IPS-NIHi11 (cell line): Measurements from ENCODE around the gene PEPD.

ENCODE experiments used
- DNase-seq: peaks from one replicate; pipeline ENCODE4 v3.0.0; 2012; ENCODE audit warnings: mixed read lengths, low spot score

Gene PEPD

DNA sequence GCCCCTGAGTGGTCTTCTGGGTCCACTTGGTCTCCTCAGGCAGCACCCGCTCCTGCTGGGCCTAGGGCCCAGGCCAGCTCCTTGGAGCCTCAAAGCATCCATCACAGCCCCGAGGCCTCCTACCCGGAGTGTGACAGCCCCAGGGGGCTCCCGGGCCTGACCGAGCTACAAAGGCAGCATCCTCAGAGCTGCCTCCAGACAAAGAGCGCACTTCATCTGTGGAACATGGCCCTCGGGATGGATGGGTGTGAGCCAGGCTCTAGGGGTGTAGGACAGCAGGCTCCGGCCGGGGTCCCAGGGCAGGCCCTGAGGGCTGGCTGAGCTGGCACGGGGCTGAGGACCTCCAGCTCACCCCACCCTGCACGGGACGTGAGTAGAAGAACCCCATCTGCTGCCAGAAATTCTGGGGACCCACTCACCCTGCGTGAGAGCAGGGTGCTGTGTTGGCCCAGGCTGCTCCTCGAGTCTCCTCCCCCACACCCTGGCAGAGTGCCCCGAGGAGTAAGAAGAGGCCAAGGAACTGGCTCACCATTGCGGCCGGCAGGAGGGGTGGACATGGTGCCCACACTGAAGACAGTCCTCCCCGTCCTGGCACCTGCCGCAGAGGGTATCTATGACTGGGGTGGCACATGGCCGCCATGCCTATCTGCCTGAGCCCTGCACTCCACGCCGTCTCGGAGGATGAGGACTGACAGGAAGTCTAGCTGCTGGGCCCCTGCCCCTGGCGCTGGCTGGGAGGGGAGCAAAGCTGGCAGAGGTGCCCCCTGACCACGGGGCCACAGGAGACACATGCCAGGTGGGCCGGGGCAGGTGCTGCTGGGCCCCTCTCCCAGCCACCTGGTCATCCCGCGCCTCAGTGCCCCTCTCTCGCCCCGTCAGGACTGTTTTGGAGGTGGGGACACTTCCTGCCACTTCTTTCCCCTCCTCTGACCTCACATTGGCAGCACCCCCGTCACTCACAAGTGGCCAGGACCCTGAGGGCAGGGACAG lies 125.7 kb downstream of the PEPD start:
- DNase-seq = no peak

DNA sequence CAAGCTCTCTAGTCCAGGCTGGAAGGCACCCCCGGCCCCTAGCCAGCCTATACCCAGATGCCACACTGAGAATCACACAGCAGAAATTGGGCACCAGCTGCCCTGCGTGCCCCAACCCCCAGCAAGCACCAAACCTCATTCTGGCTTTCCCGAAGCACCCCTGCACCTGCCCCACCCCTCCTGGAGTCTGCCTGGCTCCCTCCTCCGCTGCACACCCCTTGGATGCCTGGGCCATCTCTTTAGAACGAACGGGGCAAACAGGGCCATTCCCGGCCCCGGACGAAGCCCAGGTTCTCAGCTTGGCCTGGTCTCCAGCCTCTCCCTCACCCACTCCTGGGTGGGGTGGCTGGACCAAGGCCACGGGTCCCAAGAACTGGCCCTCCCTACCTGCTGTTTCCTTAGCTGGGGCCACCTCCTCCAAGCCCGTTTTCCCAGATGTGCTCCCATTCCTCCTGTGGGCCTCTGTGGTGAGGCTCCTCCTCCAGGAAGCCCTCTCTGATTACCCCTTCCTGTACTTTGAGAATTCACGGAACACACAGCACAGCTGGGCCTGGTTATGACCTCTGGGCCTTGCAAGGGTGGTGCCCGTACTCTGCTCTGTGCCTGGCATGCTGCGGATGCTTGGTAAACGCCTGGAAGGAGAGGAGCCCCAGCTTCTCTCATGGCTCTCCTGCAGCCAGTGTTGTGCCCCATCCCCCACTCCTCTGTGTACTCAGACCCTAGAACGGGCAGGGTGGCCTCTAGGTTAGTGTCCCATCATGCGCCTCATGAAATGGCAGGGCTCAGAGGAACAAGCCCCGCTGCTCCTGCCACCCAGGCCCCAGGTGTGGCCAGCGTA lies 126.6 kb downstream of the PEPD start:
- no peak for DNase-seq

DNA sequence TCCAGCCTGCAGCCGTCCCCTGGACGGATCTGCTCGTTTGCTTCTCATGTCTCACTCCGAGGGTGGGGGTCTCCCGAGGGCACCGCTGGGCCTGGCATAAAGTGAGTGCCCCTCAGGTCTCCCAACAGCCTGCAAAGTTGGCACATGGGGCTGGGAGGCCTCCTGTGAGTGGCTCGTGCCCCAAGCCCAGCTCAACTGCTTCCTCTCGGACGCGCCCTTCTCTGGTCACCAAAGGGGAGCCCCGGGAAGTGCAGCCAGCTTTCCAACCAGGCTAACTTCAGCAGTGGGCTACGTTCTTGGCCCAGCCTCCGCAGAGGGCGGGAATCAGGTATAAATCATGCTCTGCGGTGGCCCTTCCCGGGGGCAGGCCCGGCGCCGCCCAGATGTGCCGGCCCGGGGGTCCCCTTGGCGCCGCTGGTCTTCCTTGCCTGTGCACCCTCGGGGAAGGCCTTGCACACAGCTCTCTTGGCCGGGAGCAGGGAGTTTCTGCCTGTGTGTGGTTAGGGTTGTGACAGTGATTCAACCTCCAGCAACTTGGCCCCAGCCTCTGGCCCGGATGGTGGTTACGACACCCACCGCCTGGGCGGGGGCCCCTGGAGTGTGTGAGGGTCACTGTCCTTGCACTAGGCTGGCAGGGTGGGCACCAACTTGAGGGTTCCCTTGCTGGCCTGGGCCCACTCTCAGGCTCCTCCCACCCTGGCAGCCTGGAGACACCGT lies 127.4 kb downstream of the PEPD start:
- DNase-seq = no peak

DNA sequence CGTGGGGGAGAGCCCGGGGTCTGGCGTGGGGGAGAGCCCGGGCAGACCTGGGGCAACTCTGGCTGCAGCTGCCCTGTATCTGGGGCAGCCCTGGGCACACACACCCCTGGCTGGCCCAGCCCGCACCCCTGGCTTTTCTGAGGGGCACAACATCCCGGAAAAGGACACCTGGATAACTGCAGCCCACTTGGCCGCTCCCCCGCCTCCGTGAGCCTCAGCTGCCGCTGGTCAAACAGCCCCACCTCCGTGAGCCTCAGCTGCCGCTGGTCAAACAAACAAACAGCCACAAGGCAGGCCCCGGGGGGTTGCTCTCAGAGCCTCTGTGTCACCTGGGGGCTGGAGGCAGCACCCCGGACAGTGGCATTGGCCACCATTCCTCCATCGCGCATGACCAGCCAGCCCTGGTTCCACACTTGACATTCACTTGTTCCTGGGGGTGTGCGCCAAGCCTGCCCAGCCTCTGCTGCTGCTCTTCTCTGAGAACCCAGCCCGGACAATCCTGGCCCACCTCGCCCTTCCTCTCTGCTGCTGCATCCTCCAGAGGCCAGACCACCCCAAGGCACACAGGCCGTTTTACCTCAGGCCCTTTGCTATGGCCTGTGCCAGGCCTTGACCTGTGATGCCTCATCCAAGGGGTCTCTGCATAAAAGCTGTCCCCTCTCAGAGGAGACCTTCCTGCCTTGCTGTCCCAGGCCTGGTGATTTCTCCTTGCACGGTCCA lies 128.1 kb downstream of the PEPD start:
- DNase-seq = no peak

DNA sequence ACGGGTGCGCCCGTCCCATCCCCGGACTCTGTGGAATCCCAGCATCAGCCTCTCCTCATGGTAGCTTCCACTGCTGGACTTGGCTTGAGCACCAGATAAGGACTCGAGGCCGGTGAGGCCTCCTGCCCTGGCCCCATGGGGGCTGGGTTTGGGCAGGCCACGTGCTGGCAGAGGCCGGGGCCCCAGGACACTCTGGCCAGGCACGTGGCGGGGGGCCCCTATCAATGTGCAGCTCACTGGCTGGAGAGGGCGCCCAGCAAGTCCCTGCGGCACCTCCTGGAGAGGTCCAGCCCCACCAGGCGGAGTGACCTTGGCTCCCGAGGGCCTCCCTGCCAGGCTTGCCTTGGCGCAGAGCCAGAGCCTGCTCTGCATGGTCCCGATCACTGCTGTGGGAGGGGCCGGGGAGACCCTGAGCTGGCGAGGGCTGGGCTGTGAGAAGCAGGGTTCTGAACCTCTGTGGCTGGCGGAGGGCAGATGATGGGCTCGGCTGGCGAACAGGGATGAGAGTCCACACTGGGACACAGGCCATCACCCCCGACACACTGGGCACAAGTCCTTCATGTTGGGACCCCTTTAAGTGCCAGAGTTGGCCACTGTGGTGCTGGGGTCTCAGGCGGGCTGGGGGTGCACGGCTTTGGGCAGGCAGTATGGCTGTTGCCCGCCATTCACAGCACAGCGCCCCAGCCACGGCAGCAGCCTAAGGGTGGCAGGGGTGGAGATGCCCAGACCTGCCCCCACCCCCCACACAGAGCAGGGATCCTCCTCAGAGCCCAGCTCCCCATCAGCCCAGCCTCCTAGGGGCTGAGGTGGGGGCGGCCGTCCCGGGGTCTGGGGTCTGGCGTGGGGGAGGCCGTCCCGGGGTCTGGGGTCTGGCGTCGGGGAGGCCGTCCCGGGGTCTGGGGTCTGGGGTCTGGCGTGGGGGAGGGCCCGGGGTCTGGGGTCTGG lies 129.0 kb downstream of the PEPD start:
- DNase-seq = no peak

DNA sequence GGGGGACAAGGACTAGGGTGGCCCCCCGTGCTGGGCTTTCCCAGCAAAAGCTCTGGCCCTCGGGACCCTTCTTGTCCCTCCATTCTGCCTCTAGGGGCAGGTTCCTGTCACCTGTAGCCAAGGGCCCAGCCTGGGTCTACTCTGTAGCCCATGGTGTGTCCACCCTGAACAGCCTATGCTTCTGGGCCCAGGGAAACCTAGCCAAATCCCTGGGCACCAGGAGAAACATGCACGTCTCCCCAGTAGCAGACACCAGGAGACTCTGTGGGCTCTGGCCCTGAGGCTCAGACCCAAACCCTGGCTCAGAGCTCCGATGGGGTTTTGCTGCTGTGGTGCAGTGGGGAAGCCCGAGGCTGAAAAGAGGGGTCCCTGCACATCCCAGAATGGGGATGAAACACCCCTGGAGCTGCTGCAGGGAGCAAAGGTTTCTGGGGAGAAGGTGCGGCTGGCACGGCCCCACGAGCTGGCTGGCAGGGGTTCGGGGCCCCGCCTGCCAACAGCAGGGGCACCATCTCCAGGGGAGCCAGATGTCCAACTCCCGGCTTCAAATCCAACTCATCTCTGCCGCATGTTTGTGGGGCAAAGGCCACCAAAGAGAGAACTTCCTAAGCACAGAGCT lies 129.9 kb downstream of the PEPD start:
- no peak for DNase-seq

DNA sequence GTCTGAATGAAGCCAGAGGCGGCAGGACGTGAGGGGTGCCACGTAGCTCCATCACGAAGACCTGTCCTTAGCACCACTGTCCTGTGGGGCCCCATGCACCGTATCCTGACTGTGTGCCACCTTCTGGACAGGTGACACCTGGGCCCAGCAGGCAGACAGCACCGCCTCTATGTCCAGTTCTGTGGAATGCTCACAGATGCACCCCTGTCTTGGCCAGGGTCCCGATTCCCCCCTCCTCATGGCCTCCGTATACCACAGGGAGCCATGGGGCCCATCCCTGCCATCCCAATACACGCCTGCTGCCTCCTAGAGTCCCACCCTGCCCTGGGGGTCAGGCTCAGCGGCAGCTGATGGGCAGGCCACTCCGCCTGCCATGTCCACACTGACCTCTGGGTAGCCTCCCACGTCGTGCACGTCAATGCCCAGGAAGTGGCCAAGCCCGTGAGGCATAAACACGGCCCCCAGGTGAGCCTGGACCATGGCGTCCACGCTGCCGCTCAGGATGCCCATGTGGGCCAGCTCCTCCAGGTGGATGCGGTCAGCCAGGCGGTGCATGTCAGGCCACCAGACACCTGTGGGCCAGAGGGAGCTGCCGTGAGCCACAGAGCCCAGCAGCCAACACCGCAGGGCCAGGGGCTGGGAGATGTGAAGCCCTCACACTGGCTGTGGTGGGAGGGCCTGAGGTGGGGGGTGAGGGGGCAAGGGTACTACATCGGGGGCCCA lies 130.5 kb downstream of the PEPD start:
- DNase-seq = no peak

DNA sequence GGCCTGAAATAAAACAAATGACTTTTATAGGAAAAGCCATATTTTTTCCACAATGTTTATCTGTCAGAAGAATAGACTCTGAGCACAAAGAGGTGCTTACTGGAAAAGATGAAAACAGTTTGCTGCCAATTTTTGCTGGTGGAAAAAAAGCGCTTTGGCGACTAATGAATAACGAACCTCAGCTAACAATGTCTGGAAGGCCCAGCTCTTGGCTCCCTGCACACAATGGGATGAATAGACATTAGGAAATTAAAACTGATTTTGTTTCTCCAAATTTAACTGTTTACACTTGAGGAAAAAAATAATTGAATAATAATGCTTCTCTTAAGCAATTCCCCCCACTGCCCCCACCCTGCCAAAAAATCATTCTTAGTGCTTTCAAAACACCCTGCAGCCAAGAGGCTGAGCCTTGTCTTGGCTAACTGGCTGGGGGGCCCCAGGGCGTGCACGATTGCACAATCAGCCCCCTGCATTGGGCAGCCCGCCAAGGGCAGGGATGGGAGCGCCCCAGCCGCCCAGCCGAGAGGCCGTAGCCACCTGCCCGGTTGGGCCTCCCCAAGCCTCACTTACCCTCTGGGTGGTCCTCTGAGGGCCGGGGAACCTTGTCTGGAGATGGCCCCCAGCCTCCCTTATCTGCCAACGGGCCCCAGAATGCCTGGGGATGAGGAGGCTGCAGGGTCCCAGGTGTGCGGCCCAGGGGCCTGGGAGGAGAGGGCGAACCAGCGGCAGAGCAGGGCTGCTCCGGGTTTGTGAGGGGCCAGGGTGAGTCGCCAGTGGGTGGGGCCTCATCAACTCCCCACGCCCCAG lies 131.3 kb downstream of the PEPD start:
- DNase-seq = no peak

DNA sequence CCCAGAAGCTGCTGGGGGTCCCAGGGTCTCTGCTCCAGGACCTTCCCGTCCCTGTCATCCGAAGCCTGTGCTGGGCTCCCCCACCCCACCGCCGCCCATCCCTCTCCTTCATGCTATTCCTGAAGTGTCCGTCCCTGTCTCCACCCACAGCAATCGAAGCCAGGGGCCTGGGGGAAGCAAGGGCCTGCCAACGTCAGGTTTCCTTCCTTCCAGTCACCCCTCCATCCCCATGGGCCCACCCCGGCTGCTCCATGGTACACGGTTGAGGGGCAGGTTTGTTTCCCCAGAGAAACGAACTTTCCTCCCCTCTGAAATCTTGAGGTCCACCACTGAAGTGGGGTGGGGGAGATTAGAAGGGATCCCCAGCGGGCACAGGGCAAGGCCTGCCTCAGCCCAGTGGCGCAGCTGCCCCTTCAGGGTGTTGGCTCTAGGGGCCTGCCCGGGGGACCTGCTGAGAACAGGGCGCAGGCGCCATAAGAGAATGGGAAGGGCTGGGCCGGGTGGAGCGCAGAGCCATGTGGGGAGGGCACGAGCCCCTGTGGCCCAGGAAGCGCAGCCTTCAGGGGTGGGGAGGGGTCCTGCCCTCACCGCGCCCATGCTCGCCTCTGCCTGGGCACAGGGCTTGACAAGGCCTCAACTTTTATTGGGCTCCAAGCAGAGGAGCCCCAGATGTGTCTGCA lies 132.0 kb downstream of the PEPD start:
- DNase-seq = no peak

DNA sequence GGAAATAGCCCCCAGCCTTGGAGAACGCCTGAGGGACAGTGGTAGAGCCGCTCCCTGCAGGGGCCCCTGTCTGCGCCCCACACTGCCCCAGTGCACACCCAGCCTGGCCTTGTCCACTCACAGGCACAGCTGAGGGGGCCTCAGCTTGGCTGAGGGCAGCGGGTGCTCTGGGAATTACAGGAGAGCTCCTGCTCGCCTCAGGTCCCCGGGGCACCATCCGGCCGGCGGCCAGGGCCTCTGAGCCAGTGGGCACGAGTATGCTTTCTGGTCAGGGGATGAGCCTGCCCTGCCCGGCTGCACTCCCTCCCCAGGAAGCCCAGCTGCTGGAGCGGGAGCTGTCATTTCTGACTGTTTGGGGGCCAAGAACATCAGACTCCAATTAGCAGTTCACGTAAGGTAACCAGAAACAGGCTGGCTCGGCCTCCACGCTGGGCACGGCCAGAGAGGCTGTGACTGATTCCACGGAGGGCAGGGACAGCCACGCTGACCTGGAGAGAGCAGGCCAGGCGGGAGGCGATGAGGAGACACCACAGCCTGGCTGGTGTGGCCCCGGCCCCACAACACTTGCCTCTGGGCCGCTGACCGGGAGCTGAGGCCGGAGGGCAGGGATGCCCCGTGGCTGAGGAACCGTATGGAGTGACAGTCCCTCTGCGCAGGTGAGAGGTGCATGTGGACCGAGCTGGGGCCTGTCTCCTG lies 132.7 kb downstream of the PEPD start:
- DNase-seq = no peak

DNA sequence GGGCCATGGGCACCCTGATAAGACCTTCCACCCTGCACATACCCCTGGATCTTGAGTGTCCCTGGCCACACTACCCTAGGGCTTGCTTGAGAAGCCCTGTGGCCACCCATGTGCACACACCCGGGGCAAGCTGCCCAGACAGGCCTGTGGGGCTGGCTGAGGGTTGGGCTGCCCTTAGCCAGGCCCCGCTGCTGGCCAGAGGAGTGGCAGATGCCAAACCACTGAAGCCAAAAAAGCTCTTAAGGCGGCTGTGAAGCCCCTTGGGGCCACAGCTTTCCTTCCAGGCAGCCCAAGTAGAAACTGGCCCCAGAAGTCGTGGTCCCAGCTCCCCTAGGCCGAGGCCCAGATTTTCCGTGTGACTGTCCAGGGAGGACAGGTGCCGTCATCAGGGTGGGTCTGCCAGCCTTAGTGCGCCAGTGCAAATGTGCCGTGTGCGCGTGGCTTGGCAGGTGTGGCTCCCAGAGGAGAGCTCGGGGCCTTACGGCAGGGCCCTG lies 133.3 kb downstream of the PEPD start:
- no peak for DNase-seq

DNA sequence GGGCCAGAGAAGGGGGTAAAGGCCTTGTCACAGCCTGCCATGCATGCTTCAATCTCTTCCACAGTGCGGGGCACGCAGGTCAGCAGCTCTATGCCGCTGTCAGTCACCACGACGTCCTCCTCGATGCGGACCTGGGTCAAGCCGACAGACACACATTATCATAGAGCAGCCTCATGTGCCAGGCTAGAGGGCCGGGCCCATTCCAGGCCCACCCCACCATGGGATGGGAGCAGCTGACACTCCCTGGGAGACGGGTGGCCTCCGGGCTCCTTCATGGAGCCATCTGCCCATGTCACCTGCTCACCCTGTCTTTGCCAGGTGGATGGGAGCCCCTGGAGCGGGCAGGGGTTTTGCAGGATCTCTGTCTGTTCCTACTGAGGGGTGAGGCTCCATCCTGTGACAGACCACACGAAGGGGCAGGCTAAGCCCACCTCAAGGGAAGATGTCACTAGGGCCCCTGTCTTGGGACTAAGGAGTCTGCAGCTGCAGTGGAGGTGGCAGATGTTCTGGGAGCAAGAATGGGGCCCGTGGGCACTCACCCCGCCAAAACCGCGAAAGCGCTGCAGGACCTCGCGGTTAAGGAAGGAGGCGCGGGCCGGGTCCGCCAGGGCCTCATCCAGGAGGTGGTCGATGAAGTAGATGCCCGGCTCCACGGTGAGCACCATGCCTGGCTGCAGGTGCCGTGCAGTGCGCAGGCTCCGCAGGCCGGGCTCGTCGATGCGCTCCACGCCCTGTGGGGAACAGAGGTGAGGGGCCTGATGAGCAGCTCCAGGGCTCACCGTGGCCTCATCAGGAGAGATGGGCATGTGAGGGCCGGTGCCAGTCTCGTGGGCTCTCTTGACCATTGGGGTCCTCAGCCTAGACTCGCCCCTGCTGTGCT lies 134.0 kb downstream of the PEPD start:
- DNase-seq = no peak

DNA sequence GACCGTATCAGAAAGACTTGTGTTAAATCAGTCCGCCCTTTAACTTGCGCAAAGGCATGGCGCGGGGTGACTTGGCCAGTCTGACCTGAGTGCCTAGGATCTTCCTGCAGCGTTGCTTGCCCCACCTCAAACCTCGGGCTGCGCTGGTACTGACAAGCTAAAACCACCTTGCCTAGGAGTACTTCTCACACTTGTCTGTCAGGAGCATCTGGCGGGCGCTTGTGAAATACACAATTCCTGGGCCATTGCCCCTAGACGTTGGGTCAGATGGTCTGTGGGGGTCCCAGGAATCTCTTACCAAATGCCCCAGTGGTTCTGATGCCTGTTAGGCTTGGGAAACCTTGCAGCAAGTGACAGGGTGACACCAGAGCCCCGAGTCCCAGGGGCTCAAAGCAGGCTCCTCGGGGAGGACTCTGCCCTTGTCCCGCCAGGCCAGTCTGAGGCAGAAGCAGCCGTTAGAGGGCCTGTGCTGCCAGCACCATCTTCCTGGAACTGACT lies 135.2 kb downstream of the PEPD start:
- DNase-seq = no peak

DNA sequence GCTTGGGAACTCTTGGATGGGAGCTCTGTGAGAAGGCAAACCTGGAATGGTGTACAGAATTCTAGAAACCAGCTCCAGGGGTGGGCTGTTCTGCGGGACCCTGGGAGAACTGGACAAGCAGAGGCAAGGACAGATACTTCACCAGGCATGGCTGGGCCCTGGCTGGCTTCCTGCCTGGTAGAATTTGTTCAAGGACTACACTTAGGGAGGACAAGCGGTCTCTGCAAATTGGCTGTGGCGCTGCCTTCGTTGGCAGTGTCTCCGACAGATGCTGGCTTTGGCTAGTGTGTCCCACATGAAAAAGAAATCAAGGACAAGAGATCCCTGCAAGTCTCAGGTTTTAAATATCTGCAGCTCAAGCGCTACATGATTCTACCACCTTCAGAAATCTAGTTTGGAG lies 135.6 kb downstream of the PEPD start:
- no peak for DNase-seq

DNA sequence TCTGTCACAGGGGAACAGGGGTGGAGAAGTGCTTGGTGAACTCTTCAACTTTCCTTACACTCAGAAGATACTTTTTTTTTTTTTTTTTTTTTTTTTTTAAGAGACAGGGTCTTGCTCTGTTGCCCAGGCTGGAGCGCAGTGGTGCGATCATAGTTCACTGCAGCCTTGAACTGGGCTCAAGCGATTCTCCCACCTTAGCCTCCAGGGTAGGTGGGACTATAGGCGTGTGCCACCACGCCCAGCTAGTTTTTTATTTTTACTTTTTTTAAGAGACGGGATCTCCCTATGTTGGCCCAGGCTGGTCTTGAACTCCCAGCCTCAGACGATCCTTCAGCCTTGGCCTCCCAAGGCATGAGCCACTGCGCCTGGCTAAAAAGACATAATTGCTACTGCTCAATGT lies 136.6 kb downstream of the PEPD start:
- DNase-seq = no peak

DNA sequence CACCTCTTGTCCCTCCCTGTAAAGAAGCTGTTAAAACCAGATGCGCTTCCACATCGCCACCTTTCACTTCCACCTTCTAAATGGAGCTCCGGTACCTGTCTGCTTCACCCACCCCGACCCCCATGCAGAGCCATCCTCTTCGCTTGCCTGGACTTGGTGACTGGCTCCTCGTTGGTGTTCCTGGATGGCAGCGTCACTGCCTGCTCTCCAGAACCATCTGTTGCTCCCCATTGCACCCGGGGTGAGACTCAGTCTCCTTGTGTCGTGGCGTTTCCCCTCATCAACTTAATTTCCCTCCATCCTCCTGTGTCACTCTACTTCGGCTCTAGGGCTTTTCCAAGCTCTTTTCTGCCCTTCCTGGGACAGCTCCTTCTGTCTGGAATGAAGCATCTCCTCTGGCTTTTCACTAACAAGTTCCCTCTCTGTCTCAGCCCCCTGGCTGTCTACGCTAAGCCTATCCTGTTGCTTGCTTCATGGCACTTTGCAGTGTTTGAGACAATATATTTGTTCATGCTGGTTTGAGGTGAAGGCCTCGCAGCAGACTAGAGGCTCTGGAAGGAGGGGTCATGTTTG lies 137.8 kb downstream of the PEPD start:
- no peak for DNase-seq
